ENCODE measurements around the gene IGF2BP3.
A peak's percentile ranks its signal among the peaks of the same experiment; 100 is the strongest.

IGF2BP3 gene

GRCh38 chr7:23474829-23475575 is 4.7 kb upstream of the IGF2BP3 start:
- peak in 1 of 2 donors; percentile 22 for DNase-seq
- ATAC-seq = no peak
- peaks cover 78% of the 10 kb centered on the region for H3K27me3 Mint-ChIP-seq
- H3K4me1 Mint-ChIP-seq = peaks cover 36% of the 10 kb centered on the region
- peak overlapping the region in 1 of 2 donors; percentile 34 for H3K27ac Mint-ChIP-seq
- peak overlapping the region; percentile 84 to 86 for H3K4me3 Mint-ChIP-seq
- H3K9me3 Mint-ChIP-seq = no peaks in the 10 kb centered on the region

DNA sequence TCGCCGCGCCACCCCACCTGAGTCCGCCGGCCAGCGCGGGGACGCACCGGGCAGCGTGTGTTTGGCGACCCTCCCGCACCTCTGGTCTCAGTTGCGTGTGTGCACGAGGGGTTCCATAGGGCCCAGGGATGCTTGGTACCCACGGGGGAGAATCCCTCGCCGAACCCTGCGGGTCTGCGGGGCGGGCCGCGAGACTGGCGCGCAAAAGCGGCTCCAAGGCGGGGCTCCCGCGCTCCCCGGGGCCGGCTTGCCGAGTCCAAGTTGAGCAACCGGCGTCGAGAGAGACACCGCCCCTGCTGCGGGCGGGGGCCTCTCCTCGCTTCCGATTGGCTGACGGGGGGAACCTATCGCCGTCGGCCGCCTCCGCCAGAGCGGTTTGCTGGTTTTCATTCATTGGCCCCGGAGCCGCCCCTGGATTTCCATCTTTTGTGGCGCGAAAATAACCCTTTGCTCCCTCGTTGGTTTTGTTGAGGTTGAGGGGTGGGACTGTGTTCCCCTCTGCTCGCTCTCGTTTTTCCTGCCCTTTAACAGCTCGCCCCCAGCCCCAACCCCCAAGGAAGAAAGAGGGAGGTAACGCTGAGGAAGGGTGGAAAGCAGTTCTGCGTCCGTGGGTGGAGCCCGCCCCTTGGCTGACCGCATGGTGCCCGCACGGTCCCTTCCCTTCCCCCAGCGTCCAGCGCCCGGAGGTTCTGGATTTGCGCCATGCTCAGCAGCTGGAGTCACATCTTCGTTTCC is 4.0 kb upstream of the IGF2BP3 start:
- DNase-seq = peak; percentile 80 to 86

DNA sequence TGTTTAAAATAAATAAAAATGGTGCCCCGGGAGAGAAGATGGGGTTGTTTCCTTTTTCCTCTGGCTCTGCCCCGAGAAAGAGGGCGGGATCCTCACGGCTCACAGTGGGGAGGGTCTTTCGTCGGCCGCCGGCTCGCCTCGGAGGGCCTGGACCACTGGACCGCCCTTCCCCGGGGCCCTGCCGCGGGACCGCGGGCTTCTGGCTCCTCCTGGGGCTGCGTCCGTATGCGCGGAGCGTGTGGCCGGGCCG is 3.5 kb upstream of the IGF2BP3 start:
- Mint-ChIP-seq H3K9me3 (no peaks in the 10 kb centered on the region), H3K27ac (no peak overlapping the region), H3K27me3 (peaks cover 81% of the 10 kb centered on the region), H3K4me1 (peaks cover 42% of the 10 kb centered on the region), H3K4me3 (peak overlapping the region; percentile 84 to 86)
- DNase-seq (peak in 1 of 2 donors; percentile 5), ATAC-seq (no peak)

More for the DNA sequence above, 4.0 kb upstream of the IGF2BP3 start:
- peak overlapping the region; percentile 84 to 86 for H3K4me3 Mint-ChIP-seq
- no peaks in the 10 kb centered on the region for H3K9me3 Mint-ChIP-seq
- peaks cover 39% of the 10 kb centered on the region for H3K4me1 Mint-ChIP-seq
- H3K27ac Mint-ChIP-seq = peak overlapping the region in 1 of 2 donors; percentile 34
- peak; percentile 89 for ATAC-seq
- peaks cover 81% of the 10 kb centered on the region for H3K27me3 Mint-ChIP-seq

DNA sequence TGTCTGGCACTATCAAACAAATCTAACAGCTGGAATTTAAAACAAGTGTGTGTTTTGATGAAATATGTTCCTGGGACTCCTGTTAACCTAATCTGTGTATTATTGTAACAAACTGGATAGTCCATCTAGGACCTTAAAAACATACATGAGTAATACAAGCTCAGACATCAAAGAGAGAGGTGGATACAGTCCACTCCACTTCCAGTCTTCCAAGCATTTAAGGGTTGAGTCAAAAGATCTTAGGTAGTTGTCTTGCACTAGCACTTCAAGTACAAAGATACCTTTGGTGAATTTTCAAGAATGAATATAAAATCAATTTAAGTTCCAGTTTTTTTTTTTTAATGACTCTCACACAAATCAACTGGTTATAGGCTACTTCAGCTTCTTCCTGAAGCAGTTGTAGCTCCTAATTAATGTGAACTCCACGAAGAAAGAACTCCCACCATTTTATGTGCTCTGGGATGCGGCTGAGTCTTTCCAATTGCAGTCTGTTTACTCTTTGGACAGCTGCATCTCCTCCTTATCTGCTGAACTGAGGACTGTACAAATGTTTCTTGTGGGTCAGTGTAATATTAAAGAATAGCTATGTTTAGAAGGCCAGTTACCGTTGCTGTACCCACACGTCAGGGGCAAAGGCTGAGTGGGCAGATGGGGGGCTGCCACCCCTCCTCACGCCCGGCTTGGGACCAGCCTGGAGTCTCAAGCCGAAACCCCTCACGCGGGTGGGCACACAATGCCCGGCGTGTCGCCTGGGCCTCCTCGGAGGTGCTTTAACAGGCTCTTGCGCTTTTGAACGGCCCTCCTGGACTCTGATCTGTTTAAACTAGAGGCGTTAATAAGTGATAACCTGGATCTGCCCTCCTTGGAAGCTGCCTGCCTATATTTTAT is 2.9 kb upstream of the IGF2BP3 start:
- Mint-ChIP-seq H3K9me3 (no peaks in the 10 kb centered on the region), H3K27me3 (peaks cover 81% of the 10 kb centered on the region), H3K4me1 (peaks cover 47% of the 10 kb centered on the region), H3K27ac (no peak overlapping the region), H3K4me3 (peak overlapping the region; percentile 84 to 86)
- DNase-seq (no peak), ATAC-seq (no peak)

DNA sequence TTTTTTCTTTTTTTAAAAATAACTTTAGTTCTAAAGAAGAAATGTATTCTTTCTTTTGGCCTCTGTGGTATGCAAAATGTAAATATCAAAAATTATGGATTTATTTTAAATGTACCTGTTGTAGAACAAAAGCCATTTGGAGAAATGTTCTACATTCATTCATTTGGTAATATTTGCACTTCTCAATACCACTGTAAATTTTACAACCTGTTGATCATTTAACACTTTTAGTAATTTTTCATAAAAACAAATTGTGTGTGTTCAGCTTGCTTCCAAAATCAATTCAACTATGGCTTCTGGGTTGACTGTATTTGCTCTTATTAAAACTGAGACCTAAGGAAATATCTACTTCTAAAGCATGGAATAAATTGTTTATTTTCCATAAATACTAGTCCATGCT is 2.3 kb upstream of the IGF2BP3 start:
- no peak for ATAC-seq
- no peak overlapping the region for H3K4me3 Mint-ChIP-seq
- peaks cover 88% of the 10 kb centered on the region for H3K27me3 Mint-ChIP-seq
- H3K9me3 Mint-ChIP-seq = no peaks in the 10 kb centered on the region
- no peak overlapping the region for H3K27ac Mint-ChIP-seq
- DNase-seq = no peak
- peaks cover 54% of the 10 kb centered on the region for H3K4me1 Mint-ChIP-seq

DNA sequence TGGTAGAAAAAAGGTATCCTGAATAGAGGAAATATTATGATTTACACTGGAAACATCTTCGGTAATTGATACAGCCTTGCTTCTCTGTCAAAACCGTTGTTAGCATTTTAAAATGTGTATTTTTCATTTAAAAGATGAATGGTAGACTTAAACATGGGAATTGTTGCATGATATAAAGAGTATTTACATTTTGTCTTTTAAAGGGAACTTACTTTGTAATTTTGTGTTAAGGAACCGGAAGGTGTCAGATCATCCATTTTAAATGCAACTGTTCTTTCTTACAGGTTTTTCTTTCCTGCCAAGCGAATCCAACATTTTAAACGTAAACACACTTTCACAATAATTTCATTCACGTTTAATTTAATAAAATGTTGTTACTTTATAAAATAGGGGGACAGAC is 1.8 kb upstream of the IGF2BP3 start:
- Mint-ChIP-seq H3K27me3 (peaks cover 91% of the 10 kb centered on the region), H3K4me3 (no peak overlapping the region), H3K9me3 (no peaks in the 10 kb centered on the region), H3K27ac (no peak overlapping the region), H3K4me1 (peaks cover 59% of the 10 kb centered on the region)
- ATAC-seq (no peak), DNase-seq (no peak)

- DNase-seq (peak; percentile 22 to 39), ATAC-seq (peak; percentile 21)
- Mint-ChIP-seq H3K27me3 (peaks cover 88% of the 10 kb centered on the region), H3K9me3 (no peaks in the 10 kb centered on the region), H3K4me3 (peak overlapping the region; percentile 87 to 89), H3K4me1 (peaks cover 60% of the 10 kb centered on the region), H3K27ac (no peak overlapping the region)
Observed at GRCh38 chr7:23471106-23471859, 992 bp upstream of the IGF2BP3 start.

DNA sequence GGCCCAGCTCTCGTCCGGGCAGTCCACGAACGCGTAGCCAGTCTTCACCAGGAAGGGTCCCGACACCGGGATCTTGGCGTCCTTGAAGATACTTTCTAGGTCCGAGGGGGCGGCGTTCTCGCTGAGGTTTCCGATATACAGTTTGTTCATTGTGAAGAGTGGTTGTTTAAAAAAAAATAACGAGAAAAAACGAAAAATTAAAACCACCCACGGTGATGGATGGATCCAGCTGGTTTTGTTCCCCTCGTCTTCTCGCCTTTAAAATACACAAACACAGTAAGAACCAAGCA is 385 bp downstream of the IGF2BP3 start:
- Mint-ChIP-seq H3K9me3 (no peaks in the 10 kb centered on the region), H3K4me1 (peaks cover 58% of the 10 kb centered on the region), H3K27me3 (peaks cover 93% of the 10 kb centered on the region), H3K4me3 (peak overlapping the region; percentile 87 to 89), H3K27ac (no peak overlapping the region)
- DNase-seq (peak in 1 of 2 donors; percentile 25), ATAC-seq (no peak)

GRCh38 chr7:23469150-23469960 is 936 bp downstream of the IGF2BP3 start:
- peak; percentile 40 to 42 for DNase-seq
- ATAC-seq = peak; percentile 47
- H3K4me3 Mint-ChIP-seq = peak overlapping the region; percentile 87 to 89
- H3K27ac Mint-ChIP-seq = no peak overlapping the region
- no peaks in the 10 kb centered on the region for H3K9me3 Mint-ChIP-seq
- H3K4me1 Mint-ChIP-seq = peaks cover 52% of the 10 kb centered on the region
- peaks cover 93% of the 10 kb centered on the region for H3K27me3 Mint-ChIP-seq

GRCh38 chr7:23468526-23469149 is 1.7 kb downstream of the IGF2BP3 start:
- H3K27me3 Mint-ChIP-seq = peaks cover 95% of the 10 kb centered on the region
- H3K9me3 Mint-ChIP-seq = no peaks in the 10 kb centered on the region
- ATAC-seq (peak; percentile 23), DNase-seq (peak; percentile 29 to 34)
- H3K4me1 Mint-ChIP-seq = peaks cover 48% of the 10 kb centered on the region
- H3K27ac Mint-ChIP-seq = no peak overlapping the region
- peak overlapping the region; percentile 79 to 87 for H3K4me3 Mint-ChIP-seq

GRCh38 chr7:23467806-23468525 is 2.3 kb downstream of the IGF2BP3 start:
- ATAC-seq = peak; percentile 52
- H3K27ac Mint-ChIP-seq = peak overlapping the region in 1 of 2 donors; percentile 34
- H3K4me3 Mint-ChIP-seq = peak overlapping the region; percentile 79 to 87

GRCh38 chr7:23467291-23467805 is 2.9 kb downstream of the IGF2BP3 start:
- H3K4me1 Mint-ChIP-seq = peaks cover 49% of the 10 kb centered on the region
- H3K4me3 Mint-ChIP-seq = peak overlapping the region; percentile 79 to 87
- peaks cover 94% of the 10 kb centered on the region for H3K27me3 Mint-ChIP-seq
- no peak for ATAC-seq
- no peaks in the 10 kb centered on the region for H3K9me3 Mint-ChIP-seq
- no peak for DNase-seq
- no peak overlapping the region for H3K27ac Mint-ChIP-seq

More at GRCh38 chr7:23467806-23468525, 2.3 kb downstream of the IGF2BP3 start:
- Mint-ChIP-seq H3K27me3 (peaks cover 95% of the 10 kb centered on the region), H3K9me3 (no peaks in the 10 kb centered on the region), H3K4me1 (peaks cover 47% of the 10 kb centered on the region)
- peak; percentile 29 to 37 for DNase-seq

GRCh38 chr7:23462846-23463245 is 7.4 kb downstream of the IGF2BP3 start:
- no peaks in the 10 kb centered on the region for H3K9me3 Mint-ChIP-seq
- H3K27me3 Mint-ChIP-seq = peaks cover 78% of the 10 kb centered on the region
- peaks cover 16% of the 10 kb centered on the region for H3K4me1 Mint-ChIP-seq
- no peak overlapping the region for H3K27ac Mint-ChIP-seq
- H3K4me3 Mint-ChIP-seq = no peak overlapping the region
- DNase-seq = peak in 1 of 2 donors; percentile 5
- ATAC-seq = no peak
